Activated CD8-positive, alpha-beta T cell treated with anti-CD3 and anti-CD28 coated beads for 36 hours (primary cell): ENCODE results near the gene OR4Q3. TPM values are rescaled to one million over a fixed set of nuclear protein-coding genes. Genes with fewer than 3 reads are reported as not detected.
"Not testable (repeated sequence)": the region's sequence is repeated elsewhere in the genome, so short reads cannot be mapped to it uniquely, and the experiment has no call there.

Experiments used
- ATAC-seq: fragments of 200-7000 bp; cut with Tn5 transposase; one replicate; pipeline ENCODE4 v1.10.0; 2021; ENCODE audit warnings: mild to moderate bottlenecking, moderate library complexity
- CTCF ChIA-PET: fragments of 350-600 bp; sonication (Branson Sonifier 250); formaldehyde crosslinking; loops from one replicate; lab custom pipeline; 2021; ENCODE audit warnings: antibody characterized with exemption; lab: Charles Lee
- POLR2A ChIA-PET: fragments of 350-600 bp; sonication (Branson Sonifier 250); formaldehyde crosslinking; loops from one replicate; lab custom pipeline; 2021; ENCODE audit warnings: antibody characterized with exemption; lab: Charles Lee
- DNase-seq: peaks from one replicate; pipeline ENCODE4 v3.0.0-alpha.2; 2020
- H3K27ac Mint-ChIP-seq: one replicate; pipeline ENCODE4 v1.8.0; 2021; ENCODE audit warnings: mild to moderate bottlenecking, mixed read lengths
- H3K27me3 Mint-ChIP-seq: one replicate; pipeline ENCODE4 v1.8.0; 2021; ENCODE audit warnings: mixed read lengths
- H3K36me3 Mint-ChIP-seq: one replicate; pipeline ENCODE4 v1.8.0; 2021; ENCODE audit warnings: low read depth, mixed read lengths
- H3K4me1 Mint-ChIP-seq: one replicate; pipeline ENCODE4 v1.8.0; 2021; ENCODE audit warnings: low read depth, mixed read lengths
- H3K4me3 Mint-ChIP-seq: one replicate; pipeline ENCODE4 v1.8.0; 2021; ENCODE audit warnings: mild to moderate bottlenecking, moderate library complexity, mixed read lengths
- H3K9me3 Mint-ChIP-seq: one replicate; pipeline ENCODE4 v1.8.0; 2021; ENCODE audit warnings: mixed read lengths
- intact Hi-C: fragments of 100-400 bp; cut with micrococcal nuclease; formaldehyde crosslinking; loops from one replicate; pipeline ENCODE4 v1.10.0; 2022
- total RNA-seq, 2 experiments: library from RNA; stranded (reverse); gene quantifications; one replicate each; pipeline ENCODE4 v1.2.3, GENCODE V29; 2021
- TF ChIP-seq, protein P1 (sequence below): fragments of 200-600 bp; IDR thresholded peaks from one replicate; pipeline ENCODE4 v1.8.0; 2022; ENCODE audit warnings: antibody characterized with exemption, mild to moderate bottlenecking

Gene OR4Q3
- not detected for total RNA-seq

DNA sequence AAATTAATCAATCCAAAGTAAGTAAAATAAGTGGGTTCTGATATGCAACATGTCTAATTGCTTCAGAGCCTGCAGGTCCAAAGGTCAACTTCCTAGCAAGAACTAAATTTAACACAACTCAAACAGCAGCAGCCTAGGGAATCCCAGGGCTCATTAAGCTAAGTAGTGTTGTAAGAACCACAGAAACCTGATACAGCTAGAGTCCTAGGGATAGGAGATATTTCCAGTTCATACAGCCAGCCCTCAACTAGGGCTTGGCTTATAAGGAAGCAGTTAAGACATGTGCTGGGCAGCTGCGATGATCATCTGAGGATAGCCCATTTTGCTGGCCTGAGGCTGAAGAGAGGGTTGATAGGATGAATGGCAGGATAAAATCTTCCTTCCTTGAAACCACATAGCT lies at the start of gene OR4Q3:
Gene OR4Q3, plus strand, starts transcription at position 316 of the 400 bp plus-strand sequence.
- Mint-ChIP-seq H3K9me3 (peaks cover 4% of the 10 kb centered on the region), H3K27ac (no peak within 1 kb of the TSS), H3K4me1 (no peaks in the 10 kb centered on the region), H3K4me3 (no peak within 1 kb of the TSS), H3K36me3 (no peaks in the 10 kb centered on the region), H3K27me3 (no peaks in the 10 kb centered on the region)
- ATAC-seq (no peak), DNase-seq (no peak)
- intact Hi-C loops, result no loop called here
- ChIA-PET CTCF (no interaction called here), POLR2A (no interaction called here)
- TF ChIP-seq, protein P1, sequence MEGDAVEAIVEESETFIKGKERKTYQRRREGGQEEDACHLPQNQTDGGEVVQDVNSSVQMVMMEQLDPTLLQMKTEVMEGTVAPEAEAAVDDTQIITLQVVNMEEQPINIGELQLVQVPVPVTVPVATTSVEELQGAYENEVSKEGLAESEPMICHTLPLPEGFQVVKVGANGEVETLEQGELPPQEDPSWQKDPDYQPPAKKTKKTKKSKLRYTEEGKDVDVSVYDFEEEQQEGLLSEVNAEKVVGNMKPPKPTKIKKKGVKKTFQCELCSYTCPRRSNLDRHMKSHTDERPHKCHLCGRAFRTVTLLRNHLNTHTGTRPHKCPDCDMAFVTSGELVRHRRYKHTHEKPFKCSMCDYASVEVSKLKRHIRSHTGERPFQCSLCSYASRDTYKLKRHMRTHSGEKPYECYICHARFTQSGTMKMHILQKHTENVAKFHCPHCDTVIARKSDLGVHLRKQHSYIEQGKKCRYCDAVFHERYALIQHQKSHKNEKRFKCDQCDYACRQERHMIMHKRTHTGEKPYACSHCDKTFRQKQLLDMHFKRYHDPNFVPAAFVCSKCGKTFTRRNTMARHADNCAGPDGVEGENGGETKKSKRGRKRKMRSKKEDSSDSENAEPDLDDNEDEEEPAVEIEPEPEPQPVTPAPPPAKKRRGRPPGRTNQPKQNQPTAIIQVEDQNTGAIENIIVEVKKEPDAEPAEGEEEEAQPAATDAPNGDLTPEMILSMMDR, result no peak

DNA sequence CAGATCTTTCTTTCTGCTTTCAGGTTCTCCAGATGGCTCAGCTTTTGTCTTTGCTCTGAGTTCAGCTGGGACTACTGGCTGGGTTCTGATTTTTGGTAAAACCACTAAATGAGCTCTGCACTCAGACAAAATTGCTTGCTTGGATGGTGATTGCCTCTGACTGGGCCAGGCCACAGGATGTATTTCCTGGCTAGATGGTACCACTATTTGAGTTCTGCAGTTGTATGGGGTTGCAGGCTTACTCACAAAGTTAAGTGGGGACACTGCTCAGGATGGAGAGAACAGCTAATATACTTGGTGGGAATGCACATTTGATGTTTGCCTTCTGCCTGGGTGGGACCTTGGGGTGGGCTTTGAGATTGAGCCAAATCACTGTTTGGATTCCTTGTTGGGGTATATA lies 14.0 kb upstream of the OR4Q3 start:
- DNase-seq (no peak), ATAC-seq (no peak)
- TF ChIP-seq, protein P1, result no peak
- ChIA-PET CTCF (no interaction called here), POLR2A (no interaction called here)
- Mint-ChIP-seq H3K27me3 (peaks cover 2% of the 10 kb centered on the region), H3K36me3 (no peaks in the 10 kb centered on the region), H3K27ac (no peak overlapping the region), H3K4me3 (no peak overlapping the region), H3K4me1 (no peaks in the 10 kb centered on the region), H3K9me3 (peaks cover 8% of the 10 kb centered on the region)
- intact Hi-C loops, result no loop called here

DNA sequence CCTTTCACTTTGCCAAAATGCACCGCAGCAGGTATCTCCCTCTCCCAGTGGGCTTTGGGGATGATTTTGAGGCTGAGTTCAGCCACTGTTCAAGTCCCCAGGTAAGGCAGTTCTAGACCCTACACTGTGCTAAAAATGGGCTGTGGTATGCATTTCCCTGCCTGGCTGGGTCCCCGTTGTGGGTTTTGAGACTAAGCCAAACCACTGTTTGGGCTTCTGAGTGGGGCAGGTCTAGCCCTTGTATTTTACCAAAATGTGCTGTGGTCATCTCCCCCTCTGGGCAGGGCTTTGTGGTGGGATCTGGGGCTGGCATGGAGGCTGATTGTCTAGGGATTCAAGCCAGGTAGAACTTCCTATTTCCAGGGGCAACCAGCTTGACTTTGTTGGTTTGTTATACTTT lies 13.6 kb upstream of the OR4Q3 start:
- Mint-ChIP-seq H3K27ac (no peak overlapping the region), H3K36me3 (no peaks in the 10 kb centered on the region), H3K4me3 (no peak overlapping the region), H3K27me3 (peaks cover 2% of the 10 kb centered on the region), H3K9me3 (peaks cover 8% of the 10 kb centered on the region), H3K4me1 (no peaks in the 10 kb centered on the region)
- ATAC-seq, result no peak
- TF ChIP-seq, protein P1, result no peak
- intact Hi-C loops, result no loop called here
- POLR2A ChIA-PET, result no interaction called here
- DNase-seq, result no peak
- CTCF ChIA-PET, result no interaction called here

DNA sequence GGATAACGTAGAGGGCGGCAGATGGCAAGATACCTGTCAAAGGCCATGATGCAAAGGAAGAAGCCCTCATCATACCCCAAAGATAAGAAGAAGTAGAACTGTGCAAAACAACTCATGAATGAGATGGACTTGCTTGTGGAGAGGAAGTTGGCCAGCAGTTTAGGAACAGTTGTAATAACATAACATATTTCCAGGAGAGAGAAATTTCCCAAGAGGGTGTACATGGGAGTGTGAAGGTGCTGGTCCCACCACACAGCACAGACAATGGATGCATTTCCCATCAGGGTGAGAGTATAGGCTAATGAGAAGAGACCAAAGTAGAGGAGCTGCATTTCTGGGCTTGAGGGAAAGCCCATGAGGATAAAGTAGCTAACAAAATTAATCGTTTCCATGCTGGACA lies 9.5 kb upstream of the OR4Q3 start:
- ATAC-seq, DNase-seq, POLR2A ChIA-PET, H3K27ac Mint-ChIP-seq, H3K4me3 Mint-ChIP-seq, H3K36me3 Mint-ChIP-seq, H3K27me3 Mint-ChIP-seq, H3K4me1 Mint-ChIP-seq, CTCF ChIA-PET, intact Hi-C loops, H3K9me3 Mint-ChIP-seq: not testable (repeated sequence)

DNA sequence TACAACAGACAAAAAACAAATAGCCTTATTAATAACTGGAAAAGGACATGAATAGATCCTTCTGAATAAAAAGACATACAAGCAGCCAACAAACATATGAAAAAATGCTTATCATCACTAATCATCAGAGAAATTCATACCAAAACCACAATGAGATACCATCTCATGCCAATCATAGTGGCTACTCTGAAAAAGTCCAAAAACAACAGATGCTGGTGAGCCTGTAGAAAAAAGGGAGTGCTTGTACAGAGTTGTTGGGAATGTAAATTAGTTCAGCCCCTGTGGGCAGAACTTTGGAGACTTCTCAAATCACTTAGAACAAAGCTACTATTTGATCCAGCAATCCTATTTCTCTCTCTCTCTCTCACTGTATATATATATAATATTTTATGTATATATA lies 8.9 kb downstream of the OR4Q3 start:
- not testable (repeated sequence) for H3K9me3 Mint-ChIP-seq

DNA sequence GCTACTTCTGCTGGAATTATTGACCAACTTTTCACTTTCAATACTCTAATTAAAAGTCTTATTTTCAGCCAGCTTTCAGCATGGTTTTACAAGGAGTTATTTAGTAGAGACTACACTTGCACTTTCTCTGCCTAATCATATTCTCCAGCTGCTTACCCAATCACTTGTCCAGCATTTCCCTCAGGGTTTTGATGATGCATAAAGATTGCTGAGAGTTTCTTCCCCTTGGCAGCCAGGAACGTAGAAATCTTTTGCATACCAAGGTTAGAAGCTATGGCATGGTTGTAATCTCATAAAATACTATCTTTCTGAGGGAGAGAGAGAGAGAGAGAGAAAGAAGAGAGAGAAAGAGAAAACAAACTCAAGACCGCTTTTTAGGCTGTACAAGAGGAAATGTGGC lies 10.8 kb downstream of the OR4Q3 start:
- intact Hi-C loops, result no loop called here
- H3K9me3 Mint-ChIP-seq, result no peaks in the 10 kb centered on the region

More for the DNA sequence above, 8.9 kb downstream of the OR4Q3 start:
- ATAC-seq, H3K36me3 Mint-ChIP-seq, intact Hi-C loops, DNase-seq, POLR2A ChIA-PET, H3K27ac Mint-ChIP-seq, H3K27me3 Mint-ChIP-seq, CTCF ChIA-PET, H3K4me3 Mint-ChIP-seq, H3K4me1 Mint-ChIP-seq: not testable (repeated sequence)

DNA sequence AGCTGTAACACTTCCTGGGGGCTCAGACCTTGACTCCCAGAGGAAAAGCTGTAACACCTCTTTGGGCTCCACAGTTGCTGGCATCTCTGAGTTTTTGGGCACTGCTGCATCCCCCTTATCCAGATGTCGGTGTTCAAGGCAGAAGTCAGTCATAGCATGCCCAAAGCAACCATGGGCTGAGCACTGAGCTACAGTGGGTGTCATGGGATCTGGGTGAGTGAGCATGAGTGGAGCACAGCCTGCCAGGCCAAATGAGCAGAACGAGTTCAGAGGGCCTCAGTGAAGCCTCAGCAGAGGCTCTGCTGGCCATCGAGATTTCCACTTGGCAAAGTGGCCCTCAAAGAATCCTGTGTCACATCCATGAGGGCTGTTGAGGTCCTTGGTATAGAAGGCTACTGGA lies 28.1 kb downstream of the OR4Q3 start:
- H3K9me3 Mint-ChIP-seq, result peaks cover 17% of the 10 kb centered on the region
- H3K4me1 Mint-ChIP-seq, intact Hi-C loops, ATAC-seq, H3K27ac Mint-ChIP-seq, POLR2A ChIA-PET, H3K36me3 Mint-ChIP-seq, CTCF ChIA-PET, DNase-seq, H3K27me3 Mint-ChIP-seq, H3K4me3 Mint-ChIP-seq: not testable (repeated sequence)

More for the DNA sequence above, 10.8 kb downstream of the OR4Q3 start:
- ChIA-PET POLR2A (no interaction called here), CTCF (no interaction called here)
- no peak overlapping the region for H3K27ac Mint-ChIP-seq
- no peaks in the 10 kb centered on the region for H3K4me1 Mint-ChIP-seq
- H3K36me3 Mint-ChIP-seq, result no peaks in the 10 kb centered on the region
- TF ChIP-seq, protein P1, result no peak
- no peak overlapping the region for H3K4me3 Mint-ChIP-seq
- DNase-seq, result no peak
- H3K27me3 Mint-ChIP-seq, result no peaks in the 10 kb centered on the region
- ATAC-seq, result no peak
